NB4 (cell line): ENCODE measurements around the gene TLR5.

Experiments used
- MAX ChIP-seq: IDR thresholded peaks from 2 replicates; pipeline ENCODE4 v1.6.1; 2011; ENCODE audit warnings: low read depth, low read length
- POLR2A ChIP-seq: IDR thresholded peaks from 2 replicates; pipeline ENCODE4 v1.6.1; 2011; ENCODE audit warnings: mild to moderate bottlenecking; ENCODE audit not compliant: insufficient read length; ENCODE audit errors: extremely low read depth
- TF ChIP-seq, protein P1 (sequence below): IDR thresholded peaks from one replicate; pipeline ENCODE4 v1.5.1; 2012; ENCODE audit warnings: low read depth, low read length

- TF ChIP-seq, protein P1, sequence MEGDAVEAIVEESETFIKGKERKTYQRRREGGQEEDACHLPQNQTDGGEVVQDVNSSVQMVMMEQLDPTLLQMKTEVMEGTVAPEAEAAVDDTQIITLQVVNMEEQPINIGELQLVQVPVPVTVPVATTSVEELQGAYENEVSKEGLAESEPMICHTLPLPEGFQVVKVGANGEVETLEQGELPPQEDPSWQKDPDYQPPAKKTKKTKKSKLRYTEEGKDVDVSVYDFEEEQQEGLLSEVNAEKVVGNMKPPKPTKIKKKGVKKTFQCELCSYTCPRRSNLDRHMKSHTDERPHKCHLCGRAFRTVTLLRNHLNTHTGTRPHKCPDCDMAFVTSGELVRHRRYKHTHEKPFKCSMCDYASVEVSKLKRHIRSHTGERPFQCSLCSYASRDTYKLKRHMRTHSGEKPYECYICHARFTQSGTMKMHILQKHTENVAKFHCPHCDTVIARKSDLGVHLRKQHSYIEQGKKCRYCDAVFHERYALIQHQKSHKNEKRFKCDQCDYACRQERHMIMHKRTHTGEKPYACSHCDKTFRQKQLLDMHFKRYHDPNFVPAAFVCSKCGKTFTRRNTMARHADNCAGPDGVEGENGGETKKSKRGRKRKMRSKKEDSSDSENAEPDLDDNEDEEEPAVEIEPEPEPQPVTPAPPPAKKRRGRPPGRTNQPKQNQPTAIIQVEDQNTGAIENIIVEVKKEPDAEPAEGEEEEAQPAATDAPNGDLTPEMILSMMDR, result no peak
- TF ChIP-seq MAX (no peak), POLR2A (no peak)
Observed at GRCh38 chr1:223076362-223076761, 66.7 kb downstream of the TLR5 start.
